ENCODE results near the gene BRF1. TPM values are rescaled to one million over a fixed set of nuclear protein-coding genes. Genes with fewer than 3 reads are reported as not detected.

Gene BRF1, protein sequence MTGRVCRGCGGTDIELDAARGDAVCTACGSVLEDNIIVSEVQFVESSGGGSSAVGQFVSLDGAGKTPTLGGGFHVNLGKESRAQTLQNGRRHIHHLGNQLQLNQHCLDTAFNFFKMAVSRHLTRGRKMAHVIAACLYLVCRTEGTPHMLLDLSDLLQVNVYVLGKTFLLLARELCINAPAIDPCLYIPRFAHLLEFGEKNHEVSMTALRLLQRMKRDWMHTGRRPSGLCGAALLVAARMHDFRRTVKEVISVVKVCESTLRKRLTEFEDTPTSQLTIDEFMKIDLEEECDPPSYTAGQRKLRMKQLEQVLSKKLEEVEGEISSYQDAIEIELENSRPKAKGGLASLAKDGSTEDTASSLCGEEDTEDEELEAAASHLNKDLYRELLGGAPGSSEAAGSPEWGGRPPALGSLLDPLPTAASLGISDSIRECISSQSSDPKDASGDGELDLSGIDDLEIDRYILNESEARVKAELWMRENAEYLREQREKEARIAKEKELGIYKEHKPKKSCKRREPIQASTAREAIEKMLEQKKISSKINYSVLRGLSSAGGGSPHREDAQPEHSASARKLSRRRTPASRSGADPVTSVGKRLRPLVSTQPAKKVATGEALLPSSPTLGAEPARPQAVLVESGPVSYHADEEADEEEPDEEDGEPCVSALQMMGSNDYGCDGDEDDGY
- 28.6 and 37.2 TPM in 2 replicates for total RNA-seq

DNA sequence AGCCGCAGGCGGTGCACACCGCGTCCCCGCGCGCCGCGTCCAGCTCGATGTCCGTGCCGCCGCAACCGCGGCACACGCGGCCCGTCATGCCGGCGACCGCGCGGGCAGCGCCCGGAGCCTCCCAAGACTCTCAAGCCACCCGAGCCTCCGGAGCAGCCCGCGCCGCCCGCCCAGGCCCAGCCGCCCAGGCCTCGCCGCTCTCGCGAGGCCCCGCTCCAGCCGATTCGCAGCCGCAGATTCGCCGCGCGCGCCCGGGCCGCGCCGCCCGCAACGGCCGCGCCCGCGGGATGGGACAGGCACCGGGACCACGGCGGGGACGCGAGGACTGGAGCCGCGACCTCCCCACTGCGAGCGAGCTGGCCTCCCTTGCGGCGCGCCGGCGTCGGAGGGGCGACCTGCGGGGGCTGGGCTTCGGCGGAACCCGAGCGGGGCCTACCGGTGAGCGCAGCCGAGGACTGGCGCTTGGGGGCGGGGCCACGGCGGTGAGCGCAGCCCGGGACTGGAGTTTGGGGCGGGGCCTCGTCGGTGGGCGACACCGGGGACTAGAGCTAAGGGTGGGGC, at the start of gene BRF1:
BRF1 (minus strand) TSS at position 460 of the 561 bp plus-strand sequence; CDS start at position 88, 372 bp downstream.

DNA sequence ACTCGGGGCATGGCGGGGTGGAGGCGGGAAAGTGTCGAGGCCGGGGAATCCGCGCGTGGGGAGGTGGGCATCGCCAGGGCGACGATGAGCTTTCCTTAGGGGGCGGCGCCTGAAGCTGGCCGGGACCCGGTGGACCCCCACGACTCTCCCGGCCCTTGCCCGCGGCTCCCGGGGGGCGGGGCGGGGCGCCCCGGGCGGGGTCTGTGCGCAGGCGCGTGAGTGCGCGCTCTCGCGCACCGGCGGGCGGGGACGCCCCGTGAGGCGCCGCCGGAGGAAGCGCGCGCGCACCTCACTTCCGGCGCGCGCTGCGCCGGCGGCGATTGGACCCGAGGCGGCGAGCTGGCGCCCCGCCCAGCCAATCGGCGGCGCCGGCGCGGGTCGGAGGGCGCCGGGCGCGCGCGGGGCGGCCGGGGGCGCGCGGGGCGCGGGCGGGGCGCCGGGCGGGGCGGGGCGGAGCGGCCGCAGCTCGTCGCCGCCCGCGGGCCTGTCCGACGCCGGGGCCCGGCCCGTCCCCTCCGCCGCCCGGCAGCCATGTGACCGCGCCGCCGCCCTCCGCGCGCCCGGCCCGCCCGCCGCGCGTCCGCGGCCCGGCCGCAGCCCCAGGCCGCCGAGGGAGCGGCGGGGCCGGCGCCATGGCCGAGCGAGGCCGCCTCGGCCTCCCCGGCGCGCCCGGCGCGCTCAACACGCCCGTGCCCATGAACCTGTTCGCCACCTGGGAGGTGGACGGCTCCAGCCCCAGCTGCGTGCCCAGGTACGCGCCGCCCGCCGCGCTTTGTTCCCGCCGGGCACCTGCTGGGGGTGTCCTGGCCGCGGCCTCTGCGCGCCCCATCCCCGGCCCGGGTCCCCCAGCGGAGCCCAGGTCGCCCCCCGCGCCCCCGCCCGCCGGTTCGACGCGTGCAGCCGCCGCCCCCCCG, 13.7 kb upstream of the BRF1 start, which contains the start of gene PACS2:
PACS2 (plus strand) TSS at position 462 of the 914 bp plus-strand sequence; CDS start at position 633, 171 bp downstream.

DNA sequence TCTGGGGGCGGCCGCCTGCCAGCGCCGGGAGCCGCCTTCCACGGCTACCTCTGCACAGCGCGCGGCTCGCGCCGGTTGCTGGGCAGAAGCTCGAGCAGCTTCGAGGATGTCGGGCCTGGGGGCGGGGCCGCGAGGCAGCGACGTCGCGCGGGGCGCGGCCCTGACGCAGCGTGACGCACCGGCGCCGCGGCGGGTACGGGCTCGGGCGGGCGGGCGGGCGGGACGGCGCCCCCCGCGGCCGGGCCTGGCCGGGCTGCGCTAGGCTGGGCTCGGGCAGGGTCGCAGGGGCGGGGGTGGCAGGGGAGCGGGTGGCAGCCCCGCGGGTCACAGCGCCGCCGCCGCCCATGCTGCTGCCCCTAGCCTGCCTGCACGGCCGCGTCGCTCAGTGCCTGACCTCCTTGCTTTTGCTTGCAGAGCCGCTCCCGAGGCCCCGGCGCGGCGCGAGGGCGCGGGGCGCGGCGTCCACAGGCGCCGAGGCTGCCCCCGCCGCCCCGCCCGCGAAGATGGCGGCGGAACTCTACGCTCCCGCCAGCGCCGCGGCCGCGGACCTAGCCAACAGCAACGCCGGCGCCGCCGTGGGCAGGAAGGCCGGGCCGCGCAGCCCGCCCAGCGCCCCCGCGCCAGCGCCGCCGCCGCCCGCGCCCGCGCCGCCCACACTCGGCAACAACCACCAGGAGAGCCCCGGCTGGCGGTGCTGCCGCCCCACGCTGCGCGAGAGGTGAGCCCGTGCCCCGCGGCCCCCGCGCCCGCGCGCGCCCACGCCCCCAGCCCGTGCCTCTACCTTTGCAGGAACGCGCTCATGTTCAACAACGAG, 52.2 kb downstream of the BRF1 start, which contains the start of gene BTBD6:
BTBD6 (plus strand) TSS at position 166 of the 814 bp plus-strand sequence; CDS start at position 345, 179 bp downstream.

DNA sequence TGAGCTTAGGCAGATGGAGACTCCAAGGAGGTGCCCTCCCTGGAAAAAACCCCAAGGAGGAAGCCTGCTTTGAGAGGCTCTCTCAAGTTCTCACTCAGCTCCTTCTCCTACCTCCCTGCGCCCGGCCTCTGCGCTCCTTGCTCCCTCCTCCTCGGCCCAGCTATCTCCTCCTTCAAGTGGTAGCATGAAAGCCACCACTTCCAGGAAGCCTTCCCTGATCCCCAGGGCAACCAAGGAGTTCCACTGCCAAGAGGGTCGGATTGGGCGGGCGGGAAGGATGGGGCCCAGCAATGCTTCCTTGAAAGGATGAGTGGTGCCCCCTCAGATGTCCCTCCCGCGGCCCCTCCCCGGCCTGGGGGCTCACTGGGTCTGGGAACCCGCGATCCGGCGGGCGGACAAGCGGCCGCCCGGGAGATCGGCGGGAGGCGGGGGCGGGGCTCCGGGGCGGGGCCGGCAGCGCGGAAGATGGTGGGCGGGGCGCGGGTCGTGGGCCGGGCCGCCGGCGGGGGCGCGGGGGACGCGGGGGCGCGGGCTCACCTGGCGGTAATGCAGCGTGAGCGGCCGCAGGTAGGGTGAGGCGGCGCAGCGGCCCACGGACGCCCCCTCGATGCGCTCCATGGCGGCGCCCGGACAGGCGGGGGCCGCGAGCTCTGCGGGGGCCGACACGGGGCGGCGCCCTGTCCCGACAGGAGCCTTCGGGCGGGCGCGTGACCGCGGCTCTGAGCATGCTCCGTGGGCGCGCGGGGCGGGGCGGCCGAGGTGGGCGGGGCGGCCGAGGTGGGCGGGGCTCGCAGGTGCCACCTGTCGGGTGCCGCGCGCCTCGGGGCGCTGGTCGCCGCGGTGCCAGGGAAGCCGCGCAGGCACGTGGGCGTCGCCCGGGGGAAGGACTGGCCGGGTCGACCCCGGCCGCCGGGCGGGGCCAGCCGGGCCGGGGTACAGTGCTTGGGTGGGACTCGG, 119.9 kb downstream of the BRF1 start, which contains the start of gene NUDT14:
NUDT14 (minus strand) TSS at position 721 of the 957 bp plus-strand sequence; CDS start at position 618, 103 bp downstream.

DNA sequence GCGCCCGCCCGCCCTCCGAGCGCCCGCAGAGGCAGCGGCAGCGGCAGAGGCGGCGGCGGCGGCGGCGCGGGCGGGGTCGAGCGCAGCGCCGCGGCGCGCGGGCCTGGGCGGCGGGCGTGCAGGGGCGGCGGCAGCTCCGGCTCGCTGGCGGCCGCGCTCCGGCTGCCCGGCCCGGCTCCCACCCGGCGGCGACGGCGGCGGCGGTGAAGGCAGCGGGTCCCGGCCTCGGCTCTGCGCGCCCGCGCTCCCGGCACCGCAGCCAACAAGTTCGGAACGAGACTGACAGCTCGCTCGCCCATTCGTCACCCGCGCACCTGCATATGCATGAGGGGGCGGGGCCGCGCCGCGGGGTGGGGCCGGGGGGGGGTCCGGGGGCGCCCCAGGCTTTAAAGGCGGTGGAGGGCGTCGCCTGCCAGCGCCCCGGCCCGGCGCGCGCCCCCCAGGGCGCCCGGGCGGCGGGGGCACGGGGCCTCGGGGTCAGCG, 132.3 kb downstream of the BRF1 start, which contains the start of gene JAG2:
JAG2 (minus strand) TSS at position 281 of the 483 bp plus-strand sequence. CDS start 356 bp downstream, outside the sequence.

Other genes starting within 250 kb of the BRF1 start
- 0.10 and 0.13 TPM in 2 replicates for gene GPR132, start 235.6 kb downstream of the BRF1 start, total RNA-seq
- gene JAG2, start 132.2 kb downstream of the BRF1 start, total RNA-seq: 52.0 TPM in 2 replicates
- gene NUDT14, start 119.7 kb downstream of the BRF1 start, total RNA-seq: 53.9 and 58.1 TPM in 2 replicates
- gene BTBD6, start 52.5 kb downstream of the BRF1 start, total RNA-seq: 82.2 and 88.0 TPM in 2 replicates
- gene PACS2, start 13.7 kb upstream of the BRF1 start, total RNA-seq: 53.4 and 61.7 TPM in 2 replicates
- not detected in 2 replicates for gene TEX22, start 97.5 kb upstream of the BRF1 start, total RNA-seq
- gene MTA1, start 118.8 kb upstream of the BRF1 start, total RNA-seq: 33.2 and 44.0 TPM in 2 replicates
- gene CRIP2, start 173.8 kb upstream of the BRF1 start, total RNA-seq: 408 and 431 TPM in 2 replicates
- 9.3 and 15.8 TPM in 2 replicates for gene CRIP1, start 185.9 kb upstream of the BRF1 start, total RNA-seq
- 24.1 and 31.2 TPM in 2 replicates for gene TEDC1, start 190.2 kb upstream of the BRF1 start, total RNA-seq
- 0.93 and 1.8 TPM in 2 replicates for gene TMEM121, start 225.6 kb upstream of the BRF1 start, total RNA-seq

Measured in mammary microvascular endothelial cell (primary cell).